ENCODE measurements around the gene RENBP. TPM values are rescaled to one million over a fixed set of nuclear protein-coding genes. Genes with fewer than 3 reads are reported as not detected.

RENBP gene
- total and polyA plus RNA-seq, 11 donors, result 5.1 to 35.5 (median 9.9) TPM

DNA sequence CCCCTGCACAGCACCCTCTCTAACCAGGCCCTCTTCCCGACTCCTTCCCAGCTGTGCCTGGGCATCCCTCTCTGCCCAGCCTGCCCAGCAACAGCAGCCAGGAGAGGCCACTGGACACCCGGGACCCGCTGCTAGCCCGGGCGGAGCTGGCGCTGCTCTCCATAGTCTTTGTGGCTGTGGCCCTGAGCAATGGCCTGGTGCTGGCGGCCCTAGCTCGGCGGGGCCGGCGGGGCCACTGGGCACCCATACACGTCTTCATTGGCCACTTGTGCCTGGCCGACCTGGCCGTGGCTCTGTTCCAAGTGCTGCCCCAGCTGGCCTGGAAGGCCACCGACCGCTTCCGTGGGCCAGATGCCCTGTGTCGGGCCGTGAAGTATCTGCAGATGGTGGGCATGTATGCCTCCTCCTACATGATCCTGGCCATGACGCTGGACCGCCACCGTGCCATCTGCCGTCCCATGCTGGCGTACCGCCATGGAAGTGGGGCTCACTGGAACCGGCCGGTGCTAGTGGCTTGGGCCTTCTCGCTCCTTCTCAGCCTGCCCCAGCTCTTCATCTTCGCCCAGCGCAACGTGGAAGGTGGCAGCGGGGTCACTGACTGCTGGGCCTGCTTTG is 38.9 kb downstream of the RENBP start:
- intact Hi-C loops (cut with DNase I), result loop anchor here in 2 of 10 donors (10.0 kb wide), 1 partner anchor 71 kb away; the partner anchor contains the start of gene PDZD4 (in 2 of the 2)
- 74 to 94% (median 86%) methylated on average over 14 to 32 of the region's 32 CpGs for WGBS, 4 donors
- Histone ChIP-seq H3K4me1 (peaks cover 0 to 27% (median 5%) of the 10 kb centered on the region in 12 donors), H3K36me3 (peaks cover 0 to 10% (median 0%) of the 10 kb centered on the region in 9 donors), H3K27me3 (peaks cover 0 to 22% (median 0%) of the 10 kb centered on the region in 9 donors), H3K9me3 (no peaks in the 10 kb centered on the region), H3K27ac (peak overlapping the region in 8 of 12 donors; percentile 19 to 79 (median 70)), H3K4me3 (peak overlapping the region in 10 of 12 donors; percentile 1 to 57 (median 48))
- DNase-seq, result peak in 2 of 5 donors; percentile 26 to 59
- TF ChIP-seq POLR2A (IDR thresholded peaks at IDR 0.05), result no peak
- no peak for ATAC-seq

DNA sequence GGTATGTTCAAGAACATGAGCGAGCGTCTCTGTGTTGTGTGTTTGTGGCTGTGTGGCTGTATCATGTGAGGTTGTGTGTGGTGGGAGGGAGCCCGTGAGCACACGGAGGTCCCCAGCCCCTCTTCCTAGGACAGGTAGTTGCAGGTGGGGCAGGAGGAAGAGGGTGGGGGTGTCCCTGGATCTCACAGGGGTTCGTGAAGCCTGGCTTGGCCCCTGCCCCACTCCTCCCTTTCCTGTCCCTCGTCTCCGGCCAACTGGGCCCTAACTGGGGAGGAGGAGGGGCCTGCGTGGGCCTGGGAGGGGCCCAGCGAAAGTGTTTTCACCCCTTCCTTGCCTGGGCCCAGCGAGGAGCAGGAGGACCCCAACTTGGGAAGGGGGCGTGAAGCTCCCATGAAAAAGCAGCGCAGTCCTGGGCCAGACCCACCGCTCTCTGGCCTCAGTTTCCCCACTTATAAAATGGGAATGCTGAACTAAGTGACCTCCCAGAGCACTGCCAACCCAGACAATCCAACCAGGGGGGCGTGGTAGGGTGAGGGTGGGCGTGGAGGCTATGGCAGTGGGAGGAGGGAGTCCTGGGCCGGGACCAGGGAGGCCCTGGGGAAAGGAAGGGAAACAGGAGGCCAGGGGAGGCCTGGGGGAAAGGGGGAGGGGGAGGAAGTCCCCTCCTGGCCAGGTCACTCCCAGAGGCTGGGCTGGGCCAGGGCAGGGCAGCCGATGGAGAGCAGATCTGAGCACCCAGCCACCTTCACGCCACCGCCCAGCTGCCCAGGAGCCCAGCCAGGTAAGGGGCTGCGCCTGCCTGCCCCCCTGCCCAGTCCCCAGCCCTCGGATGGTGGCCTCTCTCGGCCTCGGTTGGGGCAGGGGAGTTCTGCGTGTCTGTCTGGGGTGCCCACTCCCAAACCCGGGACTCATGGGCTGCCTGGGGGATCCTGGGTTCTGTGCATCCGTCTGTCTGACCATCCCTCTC is 40.2 kb downstream of the RENBP start, which contains the start of gene AVPR2:
Gene AVPR2, plus strand, starts transcription at position 683 of the 967 bp plus-strand sequence. CDS start 473 bp downstream, outside the sequence.
- intact Hi-C loops (cut with DNase I), result loop anchor here in 3 of 10 donors (5.0 to 10.0 kb wide), 2 partner anchors 69 to 77 kb away; partner anchors contain the start of gene PDZD4 (in 2 of the 3)
- Histone ChIP-seq H3K27me3 (peaks cover 0 to 17% (median 0%) of the 10 kb centered on the region in 9 donors), H3K27ac (peak within 1 kb of the TSS; percentile 19 to 79 (median 63)), H3K36me3 (peaks cover 0 to 1% (median 0%) of the 10 kb centered on the region in 9 donors), H3K4me1 (peaks cover 0 to 32% (median 6%) of the 10 kb centered on the region in 12 donors), H3K4me3 (peak within 1 kb of the TSS in 11 of 12 donors; percentile 1 to 57 (median 46)), H3K9me3 (peaks cover 0 to under 1% (median 0%) of the 10 kb centered on the region in 12 donors)
- 40 to 60% (median 51%) methylated on average over 22 to 26 of the region's 26 CpGs for WGBS, 4 donors
- DNase-seq (peak in 4 of 5 donors; percentile 46 to 55 (median 50)), ATAC-seq (peak; percentile 39 to 76 (median 56))
- TF ChIP-seq, protein P1, sequence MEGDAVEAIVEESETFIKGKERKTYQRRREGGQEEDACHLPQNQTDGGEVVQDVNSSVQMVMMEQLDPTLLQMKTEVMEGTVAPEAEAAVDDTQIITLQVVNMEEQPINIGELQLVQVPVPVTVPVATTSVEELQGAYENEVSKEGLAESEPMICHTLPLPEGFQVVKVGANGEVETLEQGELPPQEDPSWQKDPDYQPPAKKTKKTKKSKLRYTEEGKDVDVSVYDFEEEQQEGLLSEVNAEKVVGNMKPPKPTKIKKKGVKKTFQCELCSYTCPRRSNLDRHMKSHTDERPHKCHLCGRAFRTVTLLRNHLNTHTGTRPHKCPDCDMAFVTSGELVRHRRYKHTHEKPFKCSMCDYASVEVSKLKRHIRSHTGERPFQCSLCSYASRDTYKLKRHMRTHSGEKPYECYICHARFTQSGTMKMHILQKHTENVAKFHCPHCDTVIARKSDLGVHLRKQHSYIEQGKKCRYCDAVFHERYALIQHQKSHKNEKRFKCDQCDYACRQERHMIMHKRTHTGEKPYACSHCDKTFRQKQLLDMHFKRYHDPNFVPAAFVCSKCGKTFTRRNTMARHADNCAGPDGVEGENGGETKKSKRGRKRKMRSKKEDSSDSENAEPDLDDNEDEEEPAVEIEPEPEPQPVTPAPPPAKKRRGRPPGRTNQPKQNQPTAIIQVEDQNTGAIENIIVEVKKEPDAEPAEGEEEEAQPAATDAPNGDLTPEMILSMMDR (IDR thresholded peaks at IDR 0.05), result no peak
- no peak for TF ChIP-seq POLR2A (IDR thresholded peaks at IDR 0.05)

DNA sequence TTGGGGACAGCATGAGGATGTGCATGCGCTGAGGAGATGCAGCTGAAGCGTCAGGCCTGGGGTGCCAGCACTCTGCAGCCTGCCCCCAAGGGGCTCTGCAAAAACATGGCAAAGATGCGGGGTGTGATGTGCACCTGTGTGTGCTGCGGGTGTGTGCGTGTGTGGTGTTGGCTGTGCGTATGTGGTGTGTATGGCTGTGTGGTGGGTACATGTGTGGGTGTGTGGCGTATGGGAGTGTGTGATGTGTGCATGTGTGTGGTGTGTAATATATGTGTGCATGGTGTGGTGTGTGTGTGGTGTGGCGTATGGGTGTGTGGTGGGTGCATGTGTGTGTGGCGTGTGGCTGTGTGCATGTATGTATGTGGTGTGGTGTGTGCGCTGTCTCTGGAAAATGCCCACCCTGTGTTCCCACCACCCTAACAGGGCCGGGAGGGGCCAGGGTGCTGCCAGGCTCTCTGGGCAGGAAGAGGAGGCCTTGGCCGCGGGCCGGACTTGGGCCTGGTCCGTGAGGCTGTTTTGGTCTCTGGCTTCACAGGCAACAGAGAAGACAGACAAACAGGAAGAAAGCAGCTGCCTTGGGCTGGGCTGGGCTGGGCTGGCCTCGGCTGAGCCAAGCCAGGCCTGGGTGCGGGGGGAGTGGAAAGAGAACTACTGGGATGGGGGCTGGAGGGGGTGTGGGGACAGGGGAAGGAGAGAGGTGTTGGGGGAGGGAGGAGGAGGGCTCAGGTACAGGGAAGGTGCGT is 41.0 kb downstream of the RENBP start:
- intact Hi-C loops (cut with DNase I), result loop anchor here in 3 of 10 donors (5.0 to 10.0 kb wide), 2 partner anchors 69 to 76 kb away; partner anchors contain the start of gene PDZD4 (in 2 of the 3)
- Histone ChIP-seq H3K4me1 (peaks cover 0 to 32% (median 6%) of the 10 kb centered on the region in 12 donors), H3K27me3 (peaks cover 0 to 26% (median 0%) of the 10 kb centered on the region in 9 donors), H3K36me3 (no peaks in the 10 kb centered on the region), H3K27ac (peak overlapping the region; percentile 19 to 79 (median 62)), H3K9me3 (peaks cover 0 to 6% (median 0%) of the 10 kb centered on the region in 12 donors), H3K4me3 (peak overlapping the region in 4 of 12 donors; percentile 2 to 51 (median 28))
- DNase-seq (peak in 2 of 5 donors; percentile 33 to 46), ATAC-seq (peak; percentile 22 to 45 (median 30))
- 58 to 78% (median 60%) methylated on average over 14 to 18 of the region's 18 CpGs for WGBS, 4 donors
- TF ChIP-seq, protein P1 (IDR thresholded peaks at IDR 0.05), result no peak
- TF ChIP-seq POLR2A (IDR thresholded peaks at IDR 0.05), result no peak
